Fibroblast of skin of right quadriceps (primary cell): ENCODE data around the gene SASH3.
A peak's percentile ranks its signal among the peaks of the same experiment; 100 is the strongest.

Experiments
- DNase-seq: peaks from one replicate; pipeline ENCODE4 v3.0.0-alpha.2; 2013

Gene SASH3

DNA sequence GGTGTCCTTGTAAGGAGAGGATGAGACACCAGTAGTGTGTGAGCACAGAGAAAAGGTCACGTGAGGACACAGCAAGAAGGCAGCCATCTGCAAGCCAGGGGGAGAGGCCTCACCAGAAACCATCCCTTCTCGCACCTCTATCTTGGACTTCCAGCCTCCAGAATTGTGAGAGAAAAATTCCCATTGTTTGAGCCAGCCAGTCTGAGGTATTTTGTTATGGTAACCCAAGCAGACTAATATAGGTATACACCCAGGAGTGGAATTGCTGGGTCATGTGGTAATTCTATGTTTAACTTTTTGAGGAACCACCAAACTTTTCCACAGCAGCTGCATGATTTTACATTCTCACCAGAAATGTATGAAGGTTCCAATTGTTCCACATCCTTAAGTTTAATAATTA is 38.4 kb downstream of the SASH3 start:
- DNase-seq: no peak

DNA sequence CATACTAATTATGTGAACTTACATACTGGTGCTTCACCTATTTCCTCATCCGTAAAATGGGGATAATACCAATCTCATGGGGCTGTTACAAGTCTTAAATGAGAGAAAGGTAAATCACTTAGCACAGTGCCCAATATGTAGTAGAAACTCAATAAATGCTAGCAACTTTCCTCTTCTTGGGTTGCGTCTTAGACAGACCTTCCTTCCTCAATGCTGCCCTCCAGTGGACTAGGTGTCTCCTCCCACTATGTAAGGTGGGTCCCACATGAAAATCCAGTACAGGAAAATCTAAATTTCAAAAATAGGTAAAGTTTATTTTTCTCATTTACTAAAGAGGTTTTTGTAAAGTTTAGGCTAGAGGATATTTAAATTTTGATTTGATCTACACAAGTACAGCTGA is 43.4 kb downstream of the SASH3 start:
- DNase-seq: peak; percentile 17

DNA sequence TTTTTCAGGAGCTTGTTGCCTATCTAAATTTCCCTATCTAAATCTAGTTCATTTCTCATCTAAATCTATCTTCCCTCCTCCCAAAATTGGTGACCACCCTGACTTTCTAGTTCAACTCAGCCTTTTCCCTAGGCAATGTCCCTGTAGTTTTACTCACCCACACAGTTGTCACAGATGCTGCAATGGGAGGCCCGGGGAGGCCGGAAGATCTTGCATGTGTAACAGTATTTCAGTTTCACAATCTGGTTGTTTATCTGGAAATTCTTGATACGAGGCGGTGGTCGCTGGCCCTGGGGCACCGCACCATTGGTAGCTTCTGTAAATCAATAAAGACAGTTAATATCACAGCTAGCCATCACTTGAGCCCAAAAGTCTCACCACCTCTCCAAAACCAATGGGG is 43.8 kb downstream of the SASH3 start:
- no peak for DNase-seq

DNA sequence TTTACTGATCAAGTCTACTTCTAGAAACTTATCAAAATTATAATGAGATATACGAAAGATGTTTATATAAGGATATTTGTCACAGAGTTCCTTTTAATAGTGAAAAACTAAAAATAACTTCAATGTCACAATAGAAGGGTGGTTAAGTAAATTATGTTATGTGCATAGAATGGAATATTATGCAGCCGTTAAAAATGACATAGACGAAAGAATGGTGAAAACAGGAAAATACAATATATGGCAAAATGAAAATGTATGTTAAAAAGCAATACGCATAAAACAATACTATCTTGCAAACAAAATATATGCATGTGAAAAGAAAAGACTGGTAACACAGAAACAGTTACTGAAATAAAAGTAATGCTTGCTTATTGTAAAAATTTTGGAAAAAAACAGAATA is 44.9 kb downstream of the SASH3 start:
- no peak for DNase-seq

DNA sequence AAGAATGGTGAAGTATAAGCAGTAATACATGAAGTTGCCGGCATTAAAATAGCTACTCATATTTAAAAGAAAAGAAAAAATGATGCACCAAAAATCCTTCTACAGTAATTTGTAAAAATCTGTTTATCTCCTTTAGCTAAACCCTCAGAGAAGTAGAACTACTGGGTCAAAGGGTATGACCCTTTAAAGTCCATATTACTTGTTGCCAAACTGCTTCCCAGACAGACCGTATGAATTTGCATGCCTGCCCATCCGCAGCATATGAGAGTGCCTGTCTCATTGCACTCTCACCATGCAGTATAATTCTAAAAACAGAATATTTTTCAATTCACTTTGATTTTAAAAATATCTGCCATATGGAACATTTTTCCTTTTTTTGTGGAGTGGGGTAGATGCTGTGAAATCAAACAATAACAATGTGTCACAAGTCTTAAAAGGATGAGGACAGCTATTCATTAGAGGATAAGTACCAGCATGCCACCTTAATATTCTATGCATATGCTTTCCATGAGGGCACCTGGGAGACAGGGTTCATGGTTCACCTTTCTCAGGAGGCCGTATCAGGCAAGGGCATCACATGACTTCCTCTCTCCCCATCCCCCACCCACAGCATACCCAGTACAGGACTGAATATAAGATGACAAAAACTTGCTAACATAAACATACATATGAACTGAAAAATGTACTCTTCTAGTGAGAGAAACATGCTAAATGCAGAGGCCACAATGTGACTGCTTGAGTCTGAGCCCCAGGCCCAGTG is 46.2 kb downstream of the SASH3 start:
- no peak for DNase-seq

DNA sequence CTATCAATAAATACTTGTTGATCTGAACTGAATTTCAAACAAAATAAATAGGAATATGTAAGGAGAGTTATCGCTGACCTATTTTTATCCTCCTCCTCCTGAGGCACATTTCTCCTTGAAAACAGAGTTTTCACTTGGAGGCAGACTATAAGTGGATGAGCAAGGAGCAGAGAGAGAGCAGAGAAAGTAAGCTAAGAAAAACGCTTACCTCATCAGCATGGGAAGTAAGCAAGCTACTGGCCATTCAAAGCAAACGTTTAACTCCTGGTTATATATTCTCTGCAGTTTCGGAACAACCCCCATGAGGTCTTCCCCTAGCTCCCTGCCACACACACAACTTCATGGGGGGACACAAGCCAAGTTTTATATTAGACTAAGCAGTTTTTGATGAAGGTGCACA is 50.7 kb downstream of the SASH3 start:
- DNase-seq: no peak

DNA sequence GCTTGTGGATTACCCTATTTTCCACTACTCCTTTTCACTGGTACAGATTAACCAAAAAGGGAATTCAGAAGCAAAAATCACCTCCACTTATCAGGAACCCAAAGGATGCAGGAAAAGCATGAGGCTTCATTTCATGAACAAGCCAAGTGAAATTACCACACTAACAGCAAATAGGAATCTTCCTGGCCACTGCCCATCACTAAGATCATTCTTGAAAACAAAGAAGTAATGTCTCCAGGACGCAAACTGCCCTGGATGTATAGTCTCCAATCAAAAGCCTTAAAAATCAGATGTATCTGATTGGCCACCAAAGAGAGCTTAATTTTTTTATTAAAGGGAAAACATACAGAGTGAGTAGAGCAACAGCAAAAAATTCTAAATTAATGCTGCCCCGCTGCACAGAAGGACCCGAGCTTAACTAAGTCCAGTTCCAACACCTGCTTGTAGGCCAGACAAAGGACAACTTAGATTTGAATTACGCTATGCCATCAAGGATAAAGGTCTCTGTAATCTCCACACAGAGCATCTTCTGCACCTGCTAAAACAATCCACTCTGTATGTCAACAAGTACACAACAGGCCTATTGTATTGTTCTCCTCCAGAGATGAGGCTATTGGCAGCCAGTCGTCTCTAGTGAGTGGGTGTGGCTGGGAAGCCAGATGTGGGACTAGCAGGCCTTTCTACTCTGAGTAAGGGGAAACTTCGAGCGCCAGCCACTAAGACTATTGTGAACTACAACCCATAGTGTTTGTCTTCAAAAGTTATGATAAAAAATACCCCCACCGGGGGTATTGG is 51.5 kb downstream of the SASH3 start:
- DNase-seq: no peak

DNA sequence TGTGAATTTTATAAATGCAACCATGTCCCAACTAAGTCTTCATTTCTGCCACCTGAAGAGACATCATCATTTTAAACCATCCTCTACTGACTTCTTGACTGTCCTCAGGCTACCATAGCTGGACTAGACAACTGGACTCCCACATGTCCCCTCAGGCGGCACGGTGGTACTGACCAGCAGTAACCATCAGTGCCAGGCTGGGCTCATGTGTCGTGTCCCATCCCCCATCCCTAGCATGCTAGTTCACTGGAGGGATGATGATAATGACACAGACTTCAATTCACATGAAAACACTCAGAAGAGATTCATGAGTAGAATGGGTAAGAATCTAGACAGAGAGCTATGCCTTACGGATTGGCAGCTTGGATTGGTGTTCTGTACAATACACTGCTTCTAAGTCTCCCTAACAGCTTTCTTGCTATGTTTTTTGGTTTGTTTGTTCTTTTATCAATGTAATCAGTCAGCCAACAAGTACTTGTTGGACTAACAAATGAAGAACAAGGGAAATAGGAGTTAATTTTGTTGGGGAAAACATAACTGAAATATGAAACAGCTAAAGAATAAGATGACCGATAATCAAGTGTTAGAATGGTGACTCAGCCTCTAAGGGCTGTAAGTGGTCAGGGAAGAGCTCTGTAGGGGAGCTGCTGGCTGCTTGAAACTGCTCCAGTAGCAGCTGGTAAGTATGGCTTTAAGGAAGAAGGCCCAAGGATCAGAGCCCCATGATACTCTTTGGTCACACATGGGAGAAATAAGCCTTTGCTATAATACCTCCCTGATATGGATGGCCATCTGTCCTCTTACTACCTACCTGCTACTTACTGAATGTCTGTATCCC is 53.6 kb downstream of the SASH3 start:
- peak; percentile 5 for DNase-seq

DNA sequence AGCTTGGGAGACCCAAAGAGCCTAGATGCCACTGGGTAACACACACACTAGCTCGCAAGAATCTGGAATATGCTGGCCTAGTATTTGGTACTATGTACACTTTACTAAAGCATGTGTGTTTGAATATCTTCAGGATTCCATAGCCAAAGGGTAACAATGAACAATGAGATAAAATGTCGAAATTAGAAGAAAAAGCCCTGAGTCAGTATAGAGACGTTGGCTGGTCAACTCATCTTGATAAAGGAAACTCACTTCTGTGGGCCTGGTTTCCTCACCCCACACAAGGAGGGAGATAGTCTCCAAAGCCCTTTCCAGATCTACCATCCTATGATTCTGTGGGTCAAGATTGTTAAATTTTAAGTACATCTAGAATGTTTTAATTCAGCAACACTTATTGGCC is 57.1 kb downstream of the SASH3 start:
- DNase-seq: no peak

DNA sequence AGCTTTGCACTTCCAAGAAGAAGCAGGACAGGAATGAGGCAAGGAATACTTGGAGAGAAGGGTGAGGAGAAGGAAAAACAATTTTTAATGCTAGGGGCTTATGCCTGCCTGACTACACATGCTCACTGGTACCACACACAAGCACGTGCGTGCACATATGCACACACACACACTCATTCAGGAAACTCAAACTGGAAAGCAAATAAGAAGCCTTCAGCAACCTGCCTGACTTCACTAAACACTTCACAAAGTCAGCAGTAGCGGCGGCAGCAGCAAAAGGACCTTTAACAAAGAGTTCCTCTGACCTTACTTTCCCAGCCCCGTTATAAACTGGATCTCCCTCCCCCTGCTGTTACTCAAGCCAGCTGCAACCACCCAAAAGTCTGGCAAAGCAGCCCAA is 60.6 kb downstream of the SASH3 start:
- peak; percentile 1 for DNase-seq

DNA sequence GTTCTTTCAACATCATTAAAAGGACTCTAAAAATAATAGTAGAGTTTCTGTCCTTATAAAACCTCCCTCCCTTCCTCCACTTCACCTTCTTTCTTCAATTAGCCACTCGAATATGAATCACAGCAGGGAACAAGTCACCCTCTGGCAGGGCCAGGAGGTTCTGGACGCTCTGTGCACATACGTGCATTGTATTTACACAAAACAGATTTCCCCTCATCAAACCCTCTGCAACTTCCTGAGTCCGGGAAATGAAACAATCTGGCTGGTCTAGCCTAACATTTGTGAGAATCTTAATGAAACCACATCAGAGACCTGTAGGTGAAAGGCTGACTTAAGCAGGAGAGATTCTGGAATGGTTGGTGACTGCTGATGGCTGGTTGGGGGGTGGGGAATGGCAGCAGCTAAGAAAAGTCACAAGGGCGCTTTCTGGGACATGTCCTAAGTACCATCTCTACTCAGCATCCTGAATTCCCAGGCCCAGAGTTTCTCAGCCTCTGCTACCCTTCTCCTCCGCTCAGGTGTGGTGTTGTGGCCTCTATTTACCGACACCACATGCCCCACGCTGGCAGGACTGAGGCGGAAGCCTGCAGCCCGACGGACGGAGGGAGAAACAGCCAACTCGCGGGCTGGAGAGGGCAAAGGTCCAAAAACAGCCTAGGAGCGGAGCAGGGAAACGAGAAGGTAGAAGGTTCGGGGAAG is 62.9 kb downstream of the SASH3 start:
- DNase-seq: peak; percentile 14

DNA sequence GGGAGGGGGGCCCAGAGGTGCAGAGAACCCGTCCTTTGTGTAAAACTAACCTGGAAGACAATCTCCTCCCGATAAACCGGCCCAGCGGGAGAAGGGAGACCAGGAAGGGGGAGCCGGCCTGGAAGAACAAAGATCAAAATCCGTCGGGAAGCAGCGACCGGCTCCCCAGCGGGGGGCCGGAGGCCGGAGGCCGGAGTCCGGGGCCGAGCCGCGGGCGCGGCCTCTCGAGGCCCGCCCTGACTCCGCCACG is 63.4 kb downstream of the SASH3 start:
- no peak for DNase-seq

DNA sequence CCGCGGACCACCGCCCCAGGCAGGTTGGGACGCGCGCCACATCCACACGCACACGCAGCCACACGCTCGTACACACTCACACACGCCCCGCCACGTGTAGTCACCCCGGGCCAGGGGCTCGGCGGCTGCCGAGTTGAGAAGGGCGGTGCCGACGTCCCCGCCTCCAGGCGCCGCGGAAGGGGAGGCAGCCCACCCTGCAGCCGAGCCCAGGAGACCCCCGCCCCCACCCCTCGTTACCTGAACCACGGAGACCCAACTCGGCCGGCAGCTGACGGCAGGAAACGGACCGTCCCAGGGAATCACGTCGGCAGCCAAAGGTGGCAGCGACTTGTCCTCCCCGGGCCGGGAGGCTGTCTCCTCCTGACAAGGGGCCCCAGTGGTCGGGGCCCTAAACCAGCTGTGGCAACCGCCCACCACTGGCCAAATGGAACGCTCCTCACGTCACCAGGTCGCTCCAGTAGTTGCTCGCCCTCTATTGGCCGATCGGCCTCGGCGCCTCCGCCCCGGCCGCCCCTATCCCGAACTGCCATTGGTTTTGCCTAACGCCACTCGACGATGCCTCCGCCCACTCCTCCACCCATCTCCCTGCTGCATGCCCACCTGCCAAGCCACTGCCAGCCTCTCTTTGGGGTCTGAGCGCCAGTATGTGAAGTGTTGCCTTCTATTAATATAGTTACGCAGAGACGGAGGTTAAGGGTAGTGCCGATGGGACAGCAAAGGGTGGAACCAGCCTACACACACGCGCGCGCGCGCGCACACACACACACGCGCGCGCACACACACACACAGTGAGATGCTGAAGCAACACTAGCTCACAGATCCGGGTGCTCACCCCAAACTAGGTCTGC is 63.9 kb downstream of the SASH3 start, which contains the start of gene ZDHHC9:
ZDHHC9 (minus strand) TSS at position 428 of the 848 bp plus-strand sequence. CDS start 1,941 bp downstream, outside the sequence.
- peak; percentile 85 for DNase-seq
